ENCODE data around the gene CCDC15.

The CCDC15 gene

DNA sequence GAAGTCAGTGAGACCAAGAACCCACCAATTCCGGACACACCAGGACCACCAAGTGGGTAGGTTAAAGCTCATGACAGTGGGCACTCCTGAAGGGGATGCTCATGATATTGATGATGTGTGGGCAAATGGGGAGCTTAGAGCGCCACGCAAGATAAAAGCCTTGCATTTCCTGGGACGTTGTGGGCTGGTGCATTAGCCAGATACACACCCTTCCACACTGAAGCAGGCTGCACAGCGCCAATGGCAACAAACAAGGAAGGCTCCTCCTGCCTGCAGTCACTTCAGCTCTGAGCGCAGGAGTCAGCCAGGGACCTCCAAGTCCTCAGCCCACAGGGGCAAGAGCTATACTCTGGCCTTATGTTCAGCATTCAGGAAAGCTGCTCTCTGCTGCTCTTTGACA, 136.8 kb downstream of the CCDC15 start:
- no peak for DNase-seq (ENCODE audit: low read depth)
- TF ChIP-seq, protein P1, sequence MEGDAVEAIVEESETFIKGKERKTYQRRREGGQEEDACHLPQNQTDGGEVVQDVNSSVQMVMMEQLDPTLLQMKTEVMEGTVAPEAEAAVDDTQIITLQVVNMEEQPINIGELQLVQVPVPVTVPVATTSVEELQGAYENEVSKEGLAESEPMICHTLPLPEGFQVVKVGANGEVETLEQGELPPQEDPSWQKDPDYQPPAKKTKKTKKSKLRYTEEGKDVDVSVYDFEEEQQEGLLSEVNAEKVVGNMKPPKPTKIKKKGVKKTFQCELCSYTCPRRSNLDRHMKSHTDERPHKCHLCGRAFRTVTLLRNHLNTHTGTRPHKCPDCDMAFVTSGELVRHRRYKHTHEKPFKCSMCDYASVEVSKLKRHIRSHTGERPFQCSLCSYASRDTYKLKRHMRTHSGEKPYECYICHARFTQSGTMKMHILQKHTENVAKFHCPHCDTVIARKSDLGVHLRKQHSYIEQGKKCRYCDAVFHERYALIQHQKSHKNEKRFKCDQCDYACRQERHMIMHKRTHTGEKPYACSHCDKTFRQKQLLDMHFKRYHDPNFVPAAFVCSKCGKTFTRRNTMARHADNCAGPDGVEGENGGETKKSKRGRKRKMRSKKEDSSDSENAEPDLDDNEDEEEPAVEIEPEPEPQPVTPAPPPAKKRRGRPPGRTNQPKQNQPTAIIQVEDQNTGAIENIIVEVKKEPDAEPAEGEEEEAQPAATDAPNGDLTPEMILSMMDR (IDR thresholded peaks at IDR 0.05; ENCODE audit: insufficient read depth, low read depth, low read length, missing control alignments), result no peak
- no peak overlapping the region for H3K4me3 ChIP-seq (ENCODE audit: low read length)

Data from epithelial cell of esophagus (primary cell).